Stimulated activated naive CD4-positive, alpha-beta T cell treated with Interleukin-2 at 50 U/mL for 16 hours (primary cell): ENCODE measurements around the gene ADAMTSL3.
"Not testable (repeated sequence)": the region's sequence is repeated elsewhere in the genome, so short reads cannot be mapped to it uniquely, and the experiment has no call there.

Experiments
- DNase-seq: peaks from one replicate; lab custom pipeline; 2025; lab: John Stamatoyannopoulos, UW

The ADAMTSL3 gene

DNA sequence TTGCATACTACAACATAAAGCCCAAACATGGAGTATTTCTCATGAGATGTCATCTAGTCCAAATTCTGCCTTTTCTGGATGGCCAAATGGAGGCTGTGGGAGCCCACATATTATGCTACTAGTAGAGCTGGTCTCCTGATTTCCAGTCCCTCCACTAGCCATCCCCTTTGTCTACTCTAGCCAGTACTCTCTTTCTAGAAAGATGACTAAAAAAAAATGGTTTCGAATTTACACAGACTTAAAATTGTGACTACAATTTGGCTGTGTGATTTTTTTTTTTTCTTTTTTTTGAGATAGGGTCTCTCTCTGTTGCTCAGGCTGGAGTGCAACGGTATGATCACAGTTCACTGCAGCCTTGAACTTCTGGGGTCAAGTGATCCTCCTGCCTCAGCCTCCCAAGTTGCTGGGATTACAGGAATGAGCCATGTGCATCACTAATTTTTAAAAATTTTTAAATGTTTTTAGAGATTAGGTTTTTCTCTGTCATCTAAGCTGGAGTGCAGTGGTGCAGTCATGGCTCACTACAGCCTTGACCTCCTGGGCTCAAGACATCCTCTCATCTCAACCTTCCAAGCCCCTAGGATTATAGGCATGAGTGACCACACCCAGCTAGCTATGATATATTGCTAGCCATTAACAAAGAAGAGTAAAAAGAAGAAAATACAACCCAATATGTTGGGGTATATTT, 273.9 kb downstream of the ADAMTSL3 start:
- DNase-seq: no peak

- DNase-seq: no peak
These were observed 274.4 kb downstream of the ADAMTSL3 start for GRCh38 chr15:83928392-83928734.

- DNase-seq: no peak
These were observed 275.0 kb downstream of the ADAMTSL3 start for GRCh38 chr15:83928878-83929418.

DNA sequence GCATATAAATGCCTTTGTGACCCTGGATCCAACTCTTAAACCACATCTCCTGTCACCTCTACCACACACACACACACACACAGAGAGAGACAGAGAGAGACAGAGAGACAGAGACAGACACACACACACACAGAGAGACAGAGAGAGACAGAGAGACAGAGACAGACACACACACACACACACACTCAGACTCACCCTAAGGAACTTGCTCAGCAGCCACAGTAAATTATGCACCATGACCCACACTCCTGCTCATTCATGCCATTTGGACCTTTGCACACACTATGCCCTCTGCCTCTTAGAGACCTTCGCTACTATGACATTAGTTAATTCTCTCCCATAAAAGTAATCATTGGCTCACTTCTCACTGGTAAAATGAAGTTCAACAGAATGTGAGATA, 275.7 kb downstream of the ADAMTSL3 start:
- DNase-seq: no peak

- DNase-seq: no peak
These were observed 276.7 kb downstream of the ADAMTSL3 start for GRCh38 chr15:83930392-83931212.

GRCh38 chr15:83935774-83936173, 281.9 kb downstream of the ADAMTSL3 start:
- no peak for DNase-seq

DNA sequence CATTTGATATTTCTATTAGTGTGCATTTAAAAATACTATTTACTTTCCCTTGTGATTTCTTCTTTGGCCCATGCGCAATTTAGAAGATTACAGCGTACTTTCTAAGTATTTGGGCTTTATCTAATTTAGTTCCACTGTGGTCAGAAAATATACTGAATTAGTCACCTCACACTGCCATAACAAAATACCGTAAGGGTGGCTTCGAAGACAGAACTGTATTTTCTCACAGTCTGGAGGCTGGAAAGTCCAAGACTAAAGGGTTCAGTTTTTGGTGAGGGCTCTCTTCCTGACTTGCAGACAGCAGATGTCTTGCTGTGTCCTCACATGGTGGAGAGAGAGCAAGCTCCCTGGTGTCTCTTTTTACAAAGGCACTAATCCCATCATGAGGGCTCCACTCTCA, 286.2 kb downstream of the ADAMTSL3 start:
- DNase-seq: no peak

DNA sequence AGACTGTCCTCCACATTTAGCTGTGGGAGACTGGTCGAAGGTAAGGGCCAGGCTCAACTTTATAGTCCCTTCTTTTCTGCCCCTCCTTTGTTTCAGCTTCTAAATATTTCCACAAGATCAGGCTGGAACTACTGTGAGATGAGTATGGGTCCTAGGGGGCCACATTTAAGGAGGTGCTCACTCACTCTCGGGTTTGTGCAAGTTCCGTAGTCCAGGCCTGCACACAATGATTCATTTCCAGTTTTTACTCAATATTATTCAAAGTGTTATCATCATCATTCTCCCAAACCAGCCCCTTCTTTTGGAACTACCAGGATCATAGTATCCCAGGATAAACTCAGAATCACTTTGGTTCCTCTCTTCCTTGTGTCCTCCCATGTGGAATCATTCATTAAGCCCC, 289.1 kb downstream of the ADAMTSL3 start:
- no peak for DNase-seq

DNA sequence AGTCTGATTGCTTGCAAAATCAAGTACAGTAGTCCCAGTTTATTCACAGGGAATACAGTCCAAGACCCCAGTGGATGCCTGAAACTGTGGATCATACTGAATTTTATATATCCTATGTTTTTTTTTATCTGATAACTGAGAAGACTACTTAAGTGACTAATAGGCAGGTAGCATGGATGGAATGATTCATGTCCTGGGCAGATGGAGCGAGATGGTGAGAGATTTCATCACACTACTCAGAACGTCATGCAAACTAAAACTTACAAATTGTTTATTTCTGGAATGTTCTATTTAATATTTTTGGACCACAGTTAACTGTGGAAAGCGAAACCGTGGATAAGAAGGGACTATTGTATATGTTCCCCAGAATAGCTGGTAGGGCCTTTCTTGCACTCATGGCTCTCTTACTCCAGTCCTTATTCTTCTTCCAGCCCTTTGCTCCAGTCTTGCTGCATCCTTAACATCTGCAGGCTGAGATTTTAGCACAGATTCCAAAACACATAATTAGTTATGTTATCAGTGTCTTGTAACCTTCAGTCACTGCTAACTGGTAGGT, 290.0 kb downstream of the ADAMTSL3 start:
- DNase-seq: no peak

DNA sequence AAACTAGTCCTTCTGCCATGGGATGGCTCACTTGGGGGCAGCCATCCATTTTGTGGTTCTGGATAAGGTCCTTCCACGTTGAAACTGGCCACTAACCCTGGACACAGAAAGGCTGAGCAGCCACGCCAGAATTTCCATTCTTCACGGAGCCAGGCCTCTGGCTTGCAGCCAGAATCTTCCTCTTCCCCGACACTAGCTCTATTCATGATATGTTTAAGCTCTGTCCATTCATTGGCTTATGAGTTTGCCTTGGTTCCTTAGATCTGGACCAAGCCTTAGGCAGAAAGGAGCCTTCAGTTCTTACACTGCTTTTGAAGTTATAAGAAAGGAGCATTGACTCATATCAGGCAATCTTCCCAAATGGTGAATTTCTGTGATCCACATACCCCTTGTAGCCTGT, 293.2 kb downstream of the ADAMTSL3 start:
- DNase-seq: no peak

DNA sequence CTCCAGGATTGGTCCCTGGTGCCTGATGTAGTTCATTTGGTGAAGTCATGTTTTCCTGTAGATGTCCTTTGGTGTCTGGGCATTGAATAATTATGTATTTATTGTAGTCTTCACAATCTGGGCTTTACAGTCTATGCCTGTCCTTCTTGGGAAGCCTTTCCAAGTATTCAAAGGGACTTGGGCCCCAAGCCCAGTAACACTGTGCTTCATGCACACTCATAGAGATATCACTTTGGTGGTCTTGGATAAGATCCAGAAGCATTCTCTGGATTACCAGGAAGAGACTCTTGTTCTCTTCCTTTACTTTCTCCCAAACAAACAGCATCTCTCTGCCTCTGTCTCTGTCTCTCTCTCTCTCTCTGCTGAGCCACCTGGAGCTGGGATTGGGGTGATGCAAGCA, 300.6 kb downstream of the ADAMTSL3 start:
- no peak for DNase-seq

- DNase-seq: no peak
These were observed 301.9 kb downstream of the ADAMTSL3 start for GRCh38 chr15:83955806-83956265.

DNA sequence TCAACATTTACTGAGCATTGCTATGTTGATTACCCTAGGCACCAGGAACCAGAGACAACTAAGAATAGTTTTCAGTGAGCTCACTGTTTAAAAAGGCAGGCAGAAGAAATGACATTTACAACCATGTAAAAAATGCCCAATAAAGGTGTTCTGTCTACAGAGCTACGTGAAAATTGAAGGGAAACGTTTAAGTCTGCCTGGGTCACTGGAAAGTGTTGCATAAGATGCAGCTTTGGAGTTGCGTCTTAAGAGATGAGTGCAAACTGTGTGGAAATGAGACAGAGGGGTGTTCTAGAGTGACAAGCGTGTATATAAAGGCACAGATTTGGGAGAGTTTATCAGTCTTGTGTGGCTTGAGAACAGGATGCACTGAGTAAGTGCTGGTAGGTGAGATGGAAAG, 303.0 kb downstream of the ADAMTSL3 start:
- no peak for DNase-seq

- no peak for DNase-seq
These were observed 305.6 kb downstream of the ADAMTSL3 start for GRCh38 chr15:83959477-83959876.

GRCh38 chr15:83960192-83960829, 306.4 kb downstream of the ADAMTSL3 start:
- no peak for DNase-seq

- DNase-seq: no peak
These were observed 307.4 kb downstream of the ADAMTSL3 start for GRCh38 chr15:83961311-83961710.

GRCh38 chr15:83964967-83965366, 311.0 kb downstream of the ADAMTSL3 start:
- not testable (repeated sequence) for DNase-seq

- no peak for DNase-seq
These were observed 316.5 kb downstream of the ADAMTSL3 start for GRCh38 chr15:83970295-83970890.

- no peak for DNase-seq
These were observed 318.1 kb downstream of the ADAMTSL3 start for GRCh38 chr15:83971992-83972391.

DNA sequence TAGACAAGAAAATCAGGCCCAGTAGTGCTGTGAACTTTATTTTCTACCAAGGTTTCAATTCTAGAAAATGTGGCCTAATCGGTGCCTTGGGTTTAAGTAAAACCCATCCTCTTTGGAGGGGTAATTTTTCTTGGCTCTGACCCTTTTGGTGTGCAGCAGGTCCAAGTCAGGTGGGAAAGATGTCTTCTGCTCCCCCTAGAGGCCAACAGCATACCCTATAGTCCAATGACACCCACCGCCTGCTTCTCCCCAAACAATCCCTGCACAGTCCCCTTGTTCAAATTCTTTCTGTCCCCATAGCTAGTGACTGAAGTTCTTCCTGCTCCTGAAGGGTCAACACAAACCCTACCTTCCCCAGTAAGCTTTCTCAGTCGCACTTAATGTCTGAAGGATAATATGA, 319.9 kb downstream of the ADAMTSL3 start:
- DNase-seq: no peak

- no peak for DNase-seq
These were observed 324.1 kb downstream of the ADAMTSL3 start for GRCh38 chr15:83977992-83978391.

- DNase-seq: no peak
These were observed 324.7 kb downstream of the ADAMTSL3 start for GRCh38 chr15:83978588-83978987.
